GM12878 (cell line): Measurements from ENCODE around the gene UTS2R. TPM values are rescaled to one million over a fixed set of nuclear protein-coding genes. Genes with fewer than 3 reads are reported as not detected.

Experiments
- ATAC-seq: fragments of 200-7000 bp; cut with Tn5 transposase; 3 replicates; pipeline ENCODE4 v1.9.1; 2020; ENCODE audit warnings: mild to moderate bottlenecking, moderate library complexity
- BruUV-seq: library from RNA; stranded (reverse); fragments of 400-500 nt; replicated peaks from 2 replicates; lab custom pipeline; 2021; lab: Mats Ljungman, UMichigan
- CTCF ChIA-PET: fragments of 300-600 bp; sonication (Branson Sonifier 250); formaldehyde crosslinking; extraction: SDS; loops from one replicate; lab custom pipeline; 2021; ENCODE audit warnings: inconsistent platforms; lab: Yijun Ruan, JAX
- POLR2A ChIA-PET: fragments of 350-600 bp; formaldehyde crosslinking; extraction: SDS; loops from one replicate; lab custom pipeline; 2021; ENCODE audit warnings: inconsistent platforms; lab: Charles Lee
- RAD21 ChIA-PET: fragments of 300-600 bp; sonication (Branson Sonifier 250); formaldehyde crosslinking; loops from one replicate; lab custom pipeline; 2023; ENCODE audit warnings: antibody characterized with exemption; ENCODE audit not compliant: unreplicated experiment; lab: Charles Lee
- SMC1A ChIA-PET: fragments of 300-600 bp; sonication (Branson Sonifier 250); formaldehyde crosslinking; loops from one replicate; lab custom pipeline; 2023; ENCODE audit not compliant: unreplicated experiment, uncharacterized antibody; lab: Charles Lee
- DNase-seq: peaks from one replicate; pipeline ENCODE4 v3.0.0-alpha.2; 2011; ENCODE audit warnings: low read depth, low spot score
- FAIRE-seq: peaks from 3 replicates; lab custom pipeline; 2011; peaks lifted over from hg19 to GRCh38; lab: Jason Lieb, UNC
- H2AFZ ChIP-seq: 2 replicates; pipeline ENCODE4 v1.6.0; 2011; ENCODE audit warnings: low read depth, low read length, control low read depth; ENCODE audit not compliant: control insufficient read depth
- H3K27ac ChIP-seq: 2 replicates; pipeline ENCODE4 v1.5.1; 2011; ENCODE audit warnings: control low read depth; ENCODE audit not compliant: control insufficient read depth, insufficient read depth
- H3K27me3 ChIP-seq, 2 experiments: replicated peaks in 1 of 2; 2 replicates each; pipeline versions ENCODE4 v1.6.0 to v1.6.1; 2011; ENCODE audit warnings: low read length in 1 of 2; ENCODE audit not compliant: control insufficient read depth in 2 of 2, insufficient read depth in 2 of 2
- H3K36me3 ChIP-seq, 2 experiments: 2 replicates each; pipeline ENCODE4 v1.5.1; 2011; ENCODE audit warnings: low read length in 1 of 2; ENCODE audit not compliant: control insufficient read depth in 2 of 2, insufficient read depth in 2 of 2
- H3K4me1 ChIP-seq: 2 replicates; pipeline ENCODE4 v1.6.1; 2011; ENCODE audit warnings: mild to moderate bottlenecking, low read length, moderate library complexity, mixed read lengths; ENCODE audit not compliant: control insufficient read depth, insufficient read depth
- H3K4me2 ChIP-seq: 2 replicates; pipeline ENCODE4 v1.6.0; 2011; ENCODE audit warnings: control low read depth; ENCODE audit not compliant: control insufficient read depth, insufficient read depth
- H3K4me3 ChIP-seq: fragments of 200-600 bp; sonication (generic); 2 replicates; pipeline ENCODE4 v1.5.1; 2016
- H3K79me2 ChIP-seq: 2 replicates; pipeline ENCODE4 v1.6.0; 2011; ENCODE audit warnings: low read length; ENCODE audit not compliant: control insufficient read depth, insufficient read depth
- H3K9ac ChIP-seq: 2 replicates; pipeline ENCODE4 v1.8.0; 2011; ENCODE audit warnings: low read length, control low read depth, mixed read lengths; ENCODE audit not compliant: control insufficient read depth, insufficient read depth
- H3K9me3 ChIP-seq: replicated peaks from 3 replicates; pipeline ENCODE4 v1.5.1; 2011; ENCODE audit warnings: mild to moderate bottlenecking, low read length; ENCODE audit not compliant: control insufficient read depth, insufficient read depth
- H4K20me1 ChIP-seq: 2 replicates; pipeline ENCODE4 v1.6.0; 2011; ENCODE audit not compliant: control insufficient read depth, insufficient read depth
- CEBPB ChIP-seq, 2 experiments: fragments of 150-350 bp in 1 of 2; IDR thresholded peaks; 2 replicates each; pipeline ENCODE4 v1.6.1; 2012 to 2014; ENCODE audit warnings: low read depth in 2 of 2, low read length in 2 of 2, borderline replicate concordance in 1 of 2, inconsistent platforms in 1 of 2
- CHD2 ChIP-seq: IDR thresholded peaks from 2 replicates; pipeline ENCODE4 v1.6.1; 2011; ENCODE audit warnings: low read depth, low read length, improper control_type of control experiment, borderline replicate concordance
- CHD4 ChIP-seq: fragments of 200-600 bp; sonication (generic); IDR thresholded peaks from 2 replicates; pipeline ENCODE4 v1.6.1; 2016; ENCODE audit warnings: mild to moderate bottlenecking
- EZH2 ChIP-seq: IDR thresholded peaks from 2 replicates; pipeline ENCODE4 v1.6.1; 2012; ENCODE audit warnings: low read depth, mild to moderate bottlenecking, control low read depth, inconsistent platforms, low read length, borderline replicate concordance; ENCODE audit not compliant: control insufficient read depth
- IRF5 ChIP-seq: fragments of 450-650 bp; IDR thresholded peaks from 2 replicates; pipeline ENCODE4 v1.6.1; 2017; ENCODE audit warnings: borderline replicate concordance
- NFIC ChIP-seq: IDR thresholded peaks from 2 replicates; pipeline ENCODE4 v1.6.1; 2012; ENCODE audit warnings: low read depth, mild to moderate bottlenecking, inconsistent platforms, low read length, moderate library complexity
- NFYB ChIP-seq: IDR thresholded peaks from 2 replicates; pipeline ENCODE4 v1.6.1; 2011; ENCODE audit warnings: low read depth, mild to moderate bottlenecking, low read length, improper control_type of control experiment, moderate library complexity; ENCODE audit not compliant: insufficient read depth
- PBX3 ChIP-seq: IDR thresholded peaks from 2 replicates; pipeline ENCODE4 v1.6.1; 2011; ENCODE audit warnings: mild to moderate bottlenecking, low read depth, low read length, moderate library complexity; ENCODE audit not compliant: insufficient replicate concordance
- PKNOX1 ChIP-seq: fragments of 450-650 bp; IDR thresholded peaks from 2 replicates; pipeline ENCODE4 v1.6.1; 2016; ENCODE audit warnings: mild to moderate bottlenecking
- PML ChIP-seq: IDR thresholded peaks from 2 replicates; pipeline ENCODE4 v1.6.1; 2012; ENCODE audit warnings: low read length, inconsistent platforms
- TBL1XR1 ChIP-seq: IDR thresholded peaks from 2 replicates; pipeline ENCODE4 v1.6.1; 2012; ENCODE audit warnings: low read depth, low read length, improper control_type of control experiment
- ZBTB40 ChIP-seq: fragments of 450-650 bp; IDR thresholded peaks from 2 replicates; pipeline ENCODE4 v1.6.1; 2016; ENCODE audit warnings: mild to moderate bottlenecking, moderate library complexity, borderline replicate concordance
- WGBS: methylation state at CpG from one replicate; pipeline ENCODE4 v1.1.6; 2016; ENCODE audit warnings: low lambda C conversion rate; ENCODE audit not compliant: insufficient replicate concordance, insufficient coverage; ENCODE audit errors: missing lambda C conversion rate; 5-methylcytosine and 5-hydroxymethylcytosine counted together
- in situ Hi-C: fragments of 300-500 bp; cut with MboI; formaldehyde crosslinking; loops from 9 replicates; pipeline ENCODE4 v1.14.3; 2018; ENCODE audit warnings: mixed read lengths
- intact Hi-C: fragments of 100-400 bp; cut with micrococcal nuclease; formaldehyde crosslinking; loops from one replicate; pipeline ENCODE4 v1.14.2; 2022; ENCODE audit not compliant: unreplicated experiment
- polyA plus RNA-seq, 11 experiments: library from polyadenylated mRNA; depleted of rRNA in 4 of 11; unstranded in 6 of 11; stranded (reverse) in 5 of 11; fragments of >200 nt; fragmentation: Nextera tagmentation in 4 of 11; fragmentation: Illumina TruSeq in 1 of 11; extraction: Ambion mirVana in 4 of 11; extraction: Trizol in 1 of 11; gene quantifications; 1 replicate in 1 of 11; 2 replicates in 10 of 11; pipeline versions ENCODE4 v1.2.1 to v1.2.3, GENCODE V29; 2011 to 2016; ENCODE audit warnings: inconsistent platforms in 2 of 11, missing spikeins in 2 of 11, low read depth in 1 of 11
- total RNA-seq, 4 experiments: library from RNA; depleted of rRNA in 3 of 4; stranded (reverse); fragments of >200 nt in 3 of 4; fragmentation: Illumina TruSeq in 1 of 4; extraction: Trizol in 1 of 4; gene quantifications; 2 replicates each; pipeline versions ENCODE4 v1.2.1 to v1.2.3, GENCODE V29; 2013 to 2021

Gene UTS2R
- total and polyA plus RNA-seq, 10 of the 15 experiments (the other 5 are each of a cell fraction or from before 2014, with no cell fraction given), result 0.04 to 0.36 (median 0.11) TPM; not detected in 6

- no peak for TF ChIP-seq PBX3
These were observed 34.6 kb downstream of the UTS2R start (continued) for GRCh38 chr17:82406131-82406671.

- Histone ChIP-seq H3K4me2 (no peak overlapping the region), H3K36me3 (peaks cover 0 to 12% of the 10 kb centered on the region in 2 experiments; a peak in 2 of 4 replicates), H3K27me3 (no peaks in the 10 kb centered on the region), H3K4me3 (no peak overlapping the region), H4K20me1 (no peaks in the 10 kb centered on the region), H2AFZ (no peak overlapping the region), H3K9me3 (no peaks in the 10 kb centered on the region), H3K27ac (no peak overlapping the region), H3K79me2 (no peaks in the 10 kb centered on the region), H3K4me1 (peaks cover 3% of the 10 kb centered on the region; the same call in 1 of the 2 replicates), H3K9ac (no peak overlapping the region)
- ChIA-PET CTCF (interaction anchor here (0.7 kb wide), 2 partner anchors 34 to 202 kb away, joined by 3 to 4 read pairs; no protein-coding TSS in a partner anchor), SMC1A (no interaction called here), RAD21 (no interaction called here), POLR2A (interaction anchor here (0.7 kb wide), 1 partner anchor 229 kb away, joined by 4 read pairs; no protein-coding TSS in a partner anchor)
- intact Hi-C loops, result no loop called here
- no peak for FAIRE-seq
- BruUV-seq, result no TSS peak
- DNase-seq, result no peak
- ATAC-seq, result no peak
- WGBS, result 69% methylated on average over 13 of the region's 13 CpGs
- in situ Hi-C loops, result loop anchor here (5.0 kb wide), 1 partner anchor 55 kb away; no protein-coding TSS in a partner anchor
- TF ChIP-seq TBL1XR1, result no peak
- TF ChIP-seq NFYB, result no peak
- TF ChIP-seq CEBPB (IDR thresholded peaks at IDR 0.05; ENCODE audit: borderline replicate concordance in 1 of 2, low read depth in 2 of 2, low read length in 2 of 2), result no peak
- TF ChIP-seq ZBTB40, result no peak
- no peak for TF ChIP-seq NFIC
- no peak for TF ChIP-seq CHD2
- TF ChIP-seq PKNOX1, result no peak
- no peak for TF ChIP-seq IRF5
- TF ChIP-seq PML, result no peak
- TF ChIP-seq EZH2, result no peak
- no peak for TF ChIP-seq CHD4
These were observed 35.7 kb downstream of the UTS2R start for GRCh38 chr17:82407255-82407654.
